Mesenchymal stem cell (in vitro differentiated cells and primary cell): ENCODE data around the gene CUX1.
A peak's percentile ranks its signal among the peaks of the same experiment; 100 is the strongest.

Source experiments
- DNase-seq: peaks from one replicate; pipeline ENCODE4 v3.0.0-alpha.2; 2013
- H2AFZ ChIP-seq: one replicate; pipeline ENCODE4 v1.6.1; 2013; ENCODE audit warnings: low read depth, mild to moderate bottlenecking, control low read depth, inconsistent platforms, low read length, moderate library complexity
- H2AK5ac ChIP-seq: 2 replicates; pipeline ENCODE4 v1.6.1; 2013; ENCODE audit warnings: low read length, moderate library complexity, mild to moderate bottlenecking, inconsistent platforms; ENCODE audit not compliant: severe bottlenecking
- H2BK120ac ChIP-seq: one replicate; pipeline ENCODE4 v1.6.1; 2013; ENCODE audit warnings: low read depth, mild to moderate bottlenecking, inconsistent platforms, low read length, moderate library complexity
- H2BK12ac ChIP-seq, 2 experiments: one replicate each; pipeline ENCODE4 v1.6.1; 2013; ENCODE audit warnings: inconsistent platforms in 2 of 2, low read length in 2 of 2, mild to moderate bottlenecking in 2 of 2, moderate library complexity in 2 of 2, control low read depth in 1 of 2
- H2BK15ac ChIP-seq: one replicate; pipeline ENCODE4 v1.6.1; 2013; ENCODE audit warnings: mild to moderate bottlenecking, low read depth, inconsistent platforms; ENCODE audit not compliant: poor library complexity, severe bottlenecking
- H2BK5ac ChIP-seq: 2 replicates; pipeline ENCODE4 v1.6.1; 2013; ENCODE audit warnings: low read depth, mild to moderate bottlenecking, low read length, control low read depth, inconsistent platforms; ENCODE audit not compliant: poor library complexity, severe bottlenecking
- H3K14ac ChIP-seq, 2 experiments: one replicate each; pipeline ENCODE4 v1.6.1; 2013; ENCODE audit warnings: inconsistent platforms in 2 of 2, low read length in 2 of 2, control low read depth in 1 of 2, mild to moderate bottlenecking in 1 of 2, moderate library complexity in 1 of 2
- H3K18ac ChIP-seq, 2 experiments: one replicate each; pipeline ENCODE4 v1.6.1; 2013; ENCODE audit warnings: inconsistent platforms in 2 of 2, low read length in 2 of 2, control low read depth in 1 of 2, low read depth in 1 of 2, mild to moderate bottlenecking in 1 of 2
- H3K23ac ChIP-seq, 2 experiments: one replicate each; pipeline ENCODE4 v1.6.1; 2013; ENCODE audit warnings: inconsistent platforms in 2 of 2, low read length in 2 of 2, mild to moderate bottlenecking in 2 of 2, moderate library complexity in 2 of 2, control low read depth in 1 of 2
- H3K27ac ChIP-seq: 2 replicates; pipeline ENCODE4 v1.5.1; 2013; ENCODE audit warnings: mild to moderate bottlenecking, moderate library complexity, low read length, control low read depth, inconsistent platforms; ENCODE audit not compliant: poor library complexity, severe bottlenecking
- H3K27me3 ChIP-seq, 2 experiments: 2 replicates each; pipeline versions ENCODE4 v1.6.1 to v1.7.0; 2013; ENCODE audit warnings: low read length in 2 of 2, mild to moderate bottlenecking in 2 of 2, moderate library complexity in 2 of 2, control low read depth in 1 of 2, inconsistent platforms in 1 of 2; ENCODE audit not compliant: control insufficient read depth in 1 of 2, insufficient read depth in 1 of 2
- H3K36me3 ChIP-seq, 2 experiments: 2 replicates each; pipeline versions ENCODE4 v1.6.1 to v1.7.0; 2013; ENCODE audit warnings: low read length in 2 of 2, control low read depth in 1 of 2, inconsistent platforms in 1 of 2, low read depth in 1 of 2, mild to moderate bottlenecking in 1 of 2; ENCODE audit not compliant: insufficient read depth in 2 of 2, control insufficient read depth in 1 of 2
- H3K4ac ChIP-seq, 2 experiments: one replicate each; pipeline ENCODE4 v1.6.1; 2013; ENCODE audit warnings: inconsistent platforms in 2 of 2, low read length in 2 of 2, mild to moderate bottlenecking in 2 of 2, moderate library complexity in 2 of 2, control low read depth in 1 of 2, low read depth in 1 of 2
- H3K4me1 ChIP-seq: 2 replicates; pipeline ENCODE4 v1.6.1; 2013; ENCODE audit warnings: low read depth, low read length, control low read depth; ENCODE audit not compliant: control insufficient read depth, insufficient read depth
- H3K4me2 ChIP-seq: 2 replicates; pipeline ENCODE4 v1.6.1; 2013; ENCODE audit warnings: low read length, mild to moderate bottlenecking, inconsistent platforms; ENCODE audit not compliant: poor library complexity, severe bottlenecking
- H3K4me3 ChIP-seq, 2 experiments: 2 replicates each; pipeline versions ENCODE4 v1.5.1 to v1.7.0; 2013; ENCODE audit warnings: low read length in 2 of 2, mild to moderate bottlenecking in 2 of 2, control low read depth in 1 of 2, low read depth in 1 of 2; ENCODE audit not compliant: insufficient read depth in 1 of 2
- H3K79me1 ChIP-seq: replicated peaks from 2 replicates; pipeline ENCODE4 v1.6.1; 2013; ENCODE audit warnings: mild to moderate bottlenecking, control low read depth, low read length, inconsistent platforms; ENCODE audit not compliant: poor library complexity, severe bottlenecking
- H3K9ac ChIP-seq: 2 replicates; pipeline ENCODE4 v1.7.0; 2013; ENCODE audit warnings: mild to moderate bottlenecking, low read length, moderate library complexity
- H3K9me3 ChIP-seq: 2 replicates; pipeline ENCODE4 v1.7.0; 2013; ENCODE audit warnings: mild to moderate bottlenecking, low read length; ENCODE audit not compliant: control insufficient read depth
- H4K8ac ChIP-seq: one replicate; pipeline ENCODE4 v1.6.1; 2013; ENCODE audit warnings: inconsistent platforms, mild to moderate bottlenecking, low read length, moderate library complexity
- H4K91ac ChIP-seq: one replicate; pipeline ENCODE4 v1.6.1; 2013; ENCODE audit warnings: mild to moderate bottlenecking, low read length, inconsistent platforms
- WGBS: methylation state at CpG from one replicate; pipeline ENCODE4 v1.1.7; 2013; ENCODE audit warnings: mixed read lengths; 5-methylcytosine and 5-hydroxymethylcytosine counted together

CUX1 gene

DNA sequence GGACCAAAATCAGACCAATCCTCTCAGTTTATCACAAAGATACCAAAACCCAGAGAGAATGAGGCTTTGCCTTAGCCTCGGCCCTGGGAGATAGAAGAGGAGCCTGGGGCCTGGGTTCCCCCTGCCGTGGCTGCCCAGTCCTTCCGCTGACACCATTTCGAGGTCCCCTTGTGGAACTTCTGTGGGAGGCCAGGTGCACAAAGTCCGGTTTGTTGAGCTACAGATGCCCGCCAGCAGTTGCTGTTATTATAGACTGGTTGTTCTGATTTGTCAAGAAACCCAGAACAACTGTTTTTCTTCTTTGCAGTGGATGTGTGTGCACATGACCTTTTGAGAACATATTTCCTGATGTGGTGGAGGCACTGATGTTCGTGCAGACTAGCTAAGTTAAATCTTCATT is 47.6 kb downstream of the CUX1 start:
- Histone ChIP-seq H3K27me3 (no peaks in the 10 kb centered on the region), H3K4ac (no peak overlapping the region), H3K79me1 (peaks cover 57% of the 10 kb centered on the region), H3K4me1 (peaks cover 21% of the 10 kb centered on the region), H2BK15ac (no peak overlapping the region), H3K23ac (no peak overlapping the region), H3K14ac (no peak overlapping the region), H3K27ac (no peak overlapping the region), H2AK5ac (no peak overlapping the region), H3K9me3 (no peaks in the 10 kb centered on the region), H4K8ac (no peak overlapping the region), H3K9ac (no peak overlapping the region), H2BK5ac (no peak overlapping the region), H3K4me3 (no peak overlapping the region), H3K36me3 (peaks cover 0 to 8% of the 10 kb centered on the region in 2 experiments), H4K91ac (no peak overlapping the region), H2BK12ac (no peak overlapping the region), H2BK120ac (no peak overlapping the region), H2AFZ (no peak overlapping the region), H3K4me2 (no peak overlapping the region), H3K18ac (no peak overlapping the region)
- WGBS, result 76% methylated on average over 7 of the region's 7 CpGs
- DNase-seq, result peak; percentile 34

GRCh38 chr7:101865455-101865854 is 48.0 kb downstream of the CUX1 start:
- no peaks in the 10 kb centered on the region for H3K27me3 ChIP-seq
- no peaks in the 10 kb centered on the region for H3K9me3 ChIP-seq
- no peak overlapping the region for H3K23ac ChIP-seq
- 91% methylated on average over 13 of the region's 13 CpGs for WGBS
- no peak overlapping the region for H4K91ac ChIP-seq
- no peak overlapping the region for H3K4ac ChIP-seq
- no peak overlapping the region for H2BK120ac ChIP-seq
- H2BK15ac ChIP-seq, result no peak overlapping the region
- H3K4me2 ChIP-seq, result no peak overlapping the region
- no peak overlapping the region for H2AK5ac ChIP-seq
- peaks cover 0 to 8% of the 10 kb centered on the region in 2 experiments for H3K36me3 ChIP-seq
- H3K27ac ChIP-seq, result no peak overlapping the region
- no peak overlapping the region for H2AFZ ChIP-seq
- H3K4me1 ChIP-seq, result peaks cover 21% of the 10 kb centered on the region
- no peak overlapping the region for H4K8ac ChIP-seq
- H3K18ac ChIP-seq, result peak overlapping the region in 1 of 2 experiments; percentile 22
- H3K79me1 ChIP-seq, result peaks cover 58% of the 10 kb centered on the region
- no peak overlapping the region for H3K9ac ChIP-seq
- no peak overlapping the region for H3K14ac ChIP-seq
- H2BK5ac ChIP-seq, result no peak overlapping the region
- no peak overlapping the region for H3K4me3 ChIP-seq
- peak overlapping the region; percentile 29 to 72 for H2BK12ac ChIP-seq
- no peak for DNase-seq

DNA sequence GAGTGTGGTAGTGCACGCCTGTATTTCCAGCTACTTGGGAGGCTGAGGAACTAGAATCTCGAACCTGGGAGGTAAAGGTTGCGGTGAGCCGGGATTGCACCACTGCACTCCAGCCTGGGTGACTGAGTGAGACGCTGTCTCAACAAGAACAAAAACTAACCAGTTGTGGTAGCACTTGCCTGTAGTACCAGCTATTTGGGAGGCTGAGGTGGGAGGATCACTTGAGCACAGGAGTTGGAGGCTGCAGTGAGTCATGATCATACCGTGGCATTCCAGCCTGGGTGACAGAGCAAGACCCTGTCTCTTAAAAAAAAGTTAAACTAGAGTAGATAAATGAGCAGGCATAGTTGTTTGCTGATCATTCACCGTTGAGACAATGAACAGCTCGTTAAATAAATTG is 48.9 kb downstream of the CUX1 start:
- no peak overlapping the region for H2BK5ac ChIP-seq
- no peak overlapping the region for H3K4me2 ChIP-seq

DNA sequence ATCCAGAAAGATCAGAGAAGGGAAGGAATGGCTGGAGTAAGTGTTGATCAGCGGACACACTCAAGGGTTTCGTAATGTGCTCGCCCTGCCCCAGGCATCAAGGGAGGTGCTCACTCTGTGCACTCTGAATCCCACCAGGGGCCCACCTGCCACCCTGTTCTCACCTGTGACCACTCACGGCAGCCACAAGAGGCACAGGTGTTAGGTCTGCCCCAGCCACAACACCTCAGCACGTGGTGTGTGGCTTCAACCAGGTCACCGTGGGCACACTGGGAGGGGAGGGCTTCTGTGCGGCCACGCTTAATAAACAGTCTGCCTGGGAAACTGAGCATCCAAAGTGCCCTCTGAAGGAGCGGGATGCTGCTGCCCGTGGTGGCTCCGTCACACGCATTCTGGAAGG is 49.8 kb downstream of the CUX1 start:
- Histone ChIP-seq H3K4ac (no peak overlapping the region), H4K91ac (peak overlapping the region; percentile 23), H3K14ac (no peak overlapping the region), H3K9me3 (no peaks in the 10 kb centered on the region), H2BK12ac (no peak overlapping the region), H3K27me3 (no peaks in the 10 kb centered on the region), H2BK5ac (no peak overlapping the region), H4K8ac (no peak overlapping the region), H3K4me3 (no peak overlapping the region), H2BK120ac (no peak overlapping the region), H3K9ac (no peak overlapping the region), H3K18ac (no peak overlapping the region), H3K27ac (no peak overlapping the region), H3K23ac (no peak overlapping the region), H2BK15ac (no peak overlapping the region), H3K36me3 (peaks cover 0 to 8% of the 10 kb centered on the region in 2 experiments), H3K79me1 (peaks cover 59% of the 10 kb centered on the region), H2AFZ (no peak overlapping the region), H2AK5ac (no peak overlapping the region), H3K4me2 (no peak overlapping the region), H3K4me1 (peaks cover 19% of the 10 kb centered on the region)
- WGBS, result 97% methylated on average over 12 of the region's 12 CpGs
- DNase-seq, result no peak

More for the DNA sequence above, 48.9 kb downstream of the CUX1 start:
- 96% methylated on average over 8 of the region's 8 CpGs for WGBS
- no peak overlapping the region for H2AK5ac ChIP-seq
- H2BK15ac ChIP-seq, result no peak overlapping the region
- peak overlapping the region in 1 of 2 experiments; percentile 48 for H2BK12ac ChIP-seq
- H3K4me3 ChIP-seq, result no peak overlapping the region
- H3K9ac ChIP-seq, result no peak overlapping the region
- no peak overlapping the region for H3K23ac ChIP-seq
- H4K8ac ChIP-seq, result no peak overlapping the region
- no peak overlapping the region for H3K4ac ChIP-seq
- H4K91ac ChIP-seq, result no peak overlapping the region
- no peaks in the 10 kb centered on the region for H3K9me3 ChIP-seq
- no peak overlapping the region for H3K18ac ChIP-seq
- H2AFZ ChIP-seq, result no peak overlapping the region
- H3K27ac ChIP-seq, result no peak overlapping the region
- H3K14ac ChIP-seq, result no peak overlapping the region
- H3K79me1 ChIP-seq, result peaks cover 58% of the 10 kb centered on the region
- H3K36me3 ChIP-seq, result peaks cover 0 to 8% of the 10 kb centered on the region in 2 experiments
- H2BK120ac ChIP-seq, result no peak overlapping the region
- no peak for DNase-seq
- no peaks in the 10 kb centered on the region for H3K27me3 ChIP-seq
- H3K4me1 ChIP-seq, result peaks cover 21% of the 10 kb centered on the region
